A549 (cell line): ENCODE measurements around the gene KATNA1.

Experiments
- ESRRA ChIP-seq: fragments of 150-350 bp; IDR thresholded peaks from 2 replicates; pipeline ENCODE4 v1.6.1; 2014; ENCODE audit warnings: mild to moderate bottlenecking, low read length, borderline replicate concordance
- POLR2A ChIP-seq: IDR thresholded peaks from 2 replicates; pipeline ENCODE4 v1.6.1; 2012; ENCODE audit warnings: mild to moderate bottlenecking, low read length
- TF ChIP-seq, protein P1 (sequence below): fragments of >200 bp; sonication (Bioruptor Twin); formaldehyde crosslinking; IDR thresholded peaks from 3 replicates; pipeline ENCODE4 v1.5.1; 2016
- TF ChIP-seq, protein P2 (sequence below): fragments of 200-600 bp; sonication (generic); IDR thresholded peaks from 2 replicates; pipeline ENCODE4 v1.6.1; 2016; ENCODE audit warnings: antibody characterized with exemption, mild to moderate bottlenecking, moderate library complexity

DNA sequence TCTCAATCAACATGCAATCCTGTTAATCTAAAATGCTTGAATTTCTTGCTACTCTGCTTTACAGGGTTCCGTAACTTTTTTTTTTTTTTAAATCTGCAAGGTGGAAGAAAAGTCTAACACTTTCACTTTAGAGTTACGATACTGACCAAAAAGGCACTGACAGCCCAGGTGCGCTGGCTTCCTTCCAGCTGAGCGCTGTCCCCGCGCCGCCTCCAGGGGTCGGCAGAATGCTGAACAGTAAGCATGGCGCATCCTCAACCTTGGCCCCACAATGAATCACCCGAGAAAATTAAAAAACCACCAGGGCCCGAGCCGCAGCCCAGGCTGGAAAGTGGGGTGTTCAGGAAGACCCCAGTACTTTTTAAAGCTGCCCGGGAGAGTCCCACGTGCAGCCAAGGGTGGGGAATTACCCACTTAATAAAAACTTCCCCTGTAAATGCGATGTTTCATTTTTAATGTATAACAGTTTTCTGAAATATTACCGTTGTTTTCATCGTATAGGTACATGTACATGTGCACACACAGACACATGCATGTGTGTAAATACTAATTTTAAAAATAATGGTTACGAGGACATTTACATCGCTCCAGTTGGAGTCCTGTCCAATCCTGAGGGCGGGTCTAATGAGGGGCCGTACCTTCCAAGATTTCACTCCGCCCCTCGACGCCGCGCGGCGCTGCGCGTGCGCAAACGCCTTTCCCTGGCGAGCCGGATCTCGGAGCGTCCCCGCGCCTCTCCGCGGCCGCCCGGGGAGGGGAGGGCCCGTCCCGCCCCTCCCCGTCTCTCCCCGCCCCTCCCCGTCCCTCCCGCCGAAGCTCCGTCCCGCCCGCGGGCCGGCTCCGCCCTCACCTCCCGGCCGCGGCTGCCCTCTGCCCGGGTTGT, 82.7 kb downstream of the KATNA1 start, which contains the start of gene GINM1:
- TF ChIP-seq, protein P1, sequence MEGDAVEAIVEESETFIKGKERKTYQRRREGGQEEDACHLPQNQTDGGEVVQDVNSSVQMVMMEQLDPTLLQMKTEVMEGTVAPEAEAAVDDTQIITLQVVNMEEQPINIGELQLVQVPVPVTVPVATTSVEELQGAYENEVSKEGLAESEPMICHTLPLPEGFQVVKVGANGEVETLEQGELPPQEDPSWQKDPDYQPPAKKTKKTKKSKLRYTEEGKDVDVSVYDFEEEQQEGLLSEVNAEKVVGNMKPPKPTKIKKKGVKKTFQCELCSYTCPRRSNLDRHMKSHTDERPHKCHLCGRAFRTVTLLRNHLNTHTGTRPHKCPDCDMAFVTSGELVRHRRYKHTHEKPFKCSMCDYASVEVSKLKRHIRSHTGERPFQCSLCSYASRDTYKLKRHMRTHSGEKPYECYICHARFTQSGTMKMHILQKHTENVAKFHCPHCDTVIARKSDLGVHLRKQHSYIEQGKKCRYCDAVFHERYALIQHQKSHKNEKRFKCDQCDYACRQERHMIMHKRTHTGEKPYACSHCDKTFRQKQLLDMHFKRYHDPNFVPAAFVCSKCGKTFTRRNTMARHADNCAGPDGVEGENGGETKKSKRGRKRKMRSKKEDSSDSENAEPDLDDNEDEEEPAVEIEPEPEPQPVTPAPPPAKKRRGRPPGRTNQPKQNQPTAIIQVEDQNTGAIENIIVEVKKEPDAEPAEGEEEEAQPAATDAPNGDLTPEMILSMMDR = peak; percentile 54
- TF ChIP-seq, protein P2, sequence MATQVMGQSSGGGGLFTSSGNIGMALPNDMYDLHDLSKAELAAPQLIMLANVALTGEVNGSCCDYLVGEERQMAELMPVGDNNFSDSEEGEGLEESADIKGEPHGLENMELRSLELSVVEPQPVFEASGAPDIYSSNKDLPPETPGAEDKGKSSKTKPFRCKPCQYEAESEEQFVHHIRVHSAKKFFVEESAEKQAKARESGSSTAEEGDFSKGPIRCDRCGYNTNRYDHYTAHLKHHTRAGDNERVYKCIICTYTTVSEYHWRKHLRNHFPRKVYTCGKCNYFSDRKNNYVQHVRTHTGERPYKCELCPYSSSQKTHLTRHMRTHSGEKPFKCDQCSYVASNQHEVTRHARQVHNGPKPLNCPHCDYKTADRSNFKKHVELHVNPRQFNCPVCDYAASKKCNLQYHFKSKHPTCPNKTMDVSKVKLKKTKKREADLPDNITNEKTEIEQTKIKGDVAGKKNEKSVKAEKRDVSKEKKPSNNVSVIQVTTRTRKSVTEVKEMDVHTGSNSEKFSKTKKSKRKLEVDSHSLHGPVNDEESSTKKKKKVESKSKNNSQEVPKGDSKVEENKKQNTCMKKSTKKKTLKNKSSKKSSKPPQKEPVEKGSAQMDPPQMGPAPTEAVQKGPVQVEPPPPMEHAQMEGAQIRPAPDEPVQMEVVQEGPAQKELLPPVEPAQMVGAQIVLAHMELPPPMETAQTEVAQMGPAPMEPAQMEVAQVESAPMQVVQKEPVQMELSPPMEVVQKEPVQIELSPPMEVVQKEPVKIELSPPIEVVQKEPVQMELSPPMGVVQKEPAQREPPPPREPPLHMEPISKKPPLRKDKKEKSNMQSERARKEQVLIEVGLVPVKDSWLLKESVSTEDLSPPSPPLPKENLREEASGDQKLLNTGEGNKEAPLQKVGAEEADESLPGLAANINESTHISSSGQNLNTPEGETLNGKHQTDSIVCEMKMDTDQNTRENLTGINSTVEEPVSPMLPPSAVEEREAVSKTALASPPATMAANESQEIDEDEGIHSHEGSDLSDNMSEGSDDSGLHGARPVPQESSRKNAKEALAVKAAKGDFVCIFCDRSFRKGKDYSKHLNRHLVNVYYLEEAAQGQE = no peak
- TF ChIP-seq POLR2A (no peak), ESRRA (no peak)
